HG02642 (cell line): ENCODE data around the gene KRT4.
"Not testable (repeated sequence)": the region's sequence is repeated elsewhere in the genome, so short reads cannot be mapped to it uniquely, and the experiment has no call there.

Experiments
- ATAC-seq: cut with Tn5 transposase; IDR thresholded peaks from one replicate; pipeline ENCODE4 v1.9.1; 2021; ENCODE audit warnings: mild to moderate bottlenecking; ENCODE audit not compliant: unreplicated experiment, poor library complexity

The KRT4 gene

DNA sequence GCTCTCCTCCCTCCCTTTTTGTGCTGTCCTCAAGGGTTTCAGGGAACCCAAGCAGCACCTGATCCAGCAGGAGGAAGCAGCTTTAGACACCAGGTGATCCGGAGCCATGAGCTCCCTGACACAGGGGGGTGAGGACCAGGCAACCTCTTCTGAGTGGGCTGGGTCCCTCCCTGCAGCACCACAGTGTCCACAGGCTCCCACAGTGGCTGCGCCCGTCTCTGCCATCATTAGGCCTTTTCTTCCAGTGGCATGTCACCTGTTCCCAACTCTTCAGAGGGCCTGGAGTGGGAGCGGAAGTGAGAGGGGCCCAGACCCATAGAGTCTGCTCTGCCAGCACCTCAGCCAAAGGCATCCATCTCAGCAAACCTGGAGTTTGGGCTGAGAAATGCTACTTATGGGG lies 36.4 kb downstream of the KRT4 start:
- no peak for ATAC-seq

DNA sequence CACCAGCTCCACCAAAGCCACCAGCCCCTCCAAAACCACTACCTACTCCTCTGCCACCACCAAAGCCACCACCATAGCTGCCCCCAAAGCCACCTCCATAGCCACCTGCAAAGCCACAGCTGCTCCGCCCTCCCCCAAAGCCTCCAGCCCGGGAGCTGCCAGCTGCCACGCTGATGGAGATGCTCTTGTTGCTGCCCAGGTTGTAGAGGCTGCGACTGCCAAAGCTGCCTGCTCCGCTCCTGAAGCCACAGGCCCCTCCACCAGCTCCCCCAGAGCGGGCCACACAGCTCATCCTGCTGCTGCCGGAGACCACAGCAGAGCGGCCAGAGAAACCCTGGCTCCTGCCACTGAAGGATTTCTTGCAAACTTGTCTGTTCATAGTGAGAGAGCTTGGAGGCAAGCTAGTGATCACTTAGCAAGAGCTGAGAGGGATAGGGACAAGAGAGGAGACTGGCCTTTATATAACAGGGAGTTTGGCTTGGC lies 37.0 kb downstream of the KRT4 start, which contains the start of gene KRT76:
KRT76 (minus strand) TSS at position 433 of the 483 bp plus-strand sequence; CDS start at position 379, 54 bp downstream.
- no peak for ATAC-seq

DNA sequence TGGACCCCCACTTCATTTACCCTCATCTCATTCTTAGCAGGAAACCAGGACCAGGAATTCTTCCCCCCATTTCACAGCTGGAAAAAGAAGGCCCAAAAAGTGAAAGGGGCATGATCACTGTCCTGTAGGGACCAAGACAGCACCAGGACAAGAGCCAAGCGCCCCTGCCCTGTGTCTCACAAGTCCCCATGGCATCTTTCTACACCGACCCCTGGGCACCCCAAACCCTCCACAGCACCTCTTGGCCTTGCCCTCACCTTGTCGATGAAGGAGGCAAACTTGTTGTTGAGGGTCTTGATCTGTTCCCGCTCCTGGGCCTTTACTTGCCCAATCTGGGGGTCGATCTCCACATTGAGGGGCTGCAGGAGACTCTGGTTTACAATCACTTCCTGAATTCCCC lies 37.5 kb downstream of the KRT4 start:
- no peak for ATAC-seq

DNA sequence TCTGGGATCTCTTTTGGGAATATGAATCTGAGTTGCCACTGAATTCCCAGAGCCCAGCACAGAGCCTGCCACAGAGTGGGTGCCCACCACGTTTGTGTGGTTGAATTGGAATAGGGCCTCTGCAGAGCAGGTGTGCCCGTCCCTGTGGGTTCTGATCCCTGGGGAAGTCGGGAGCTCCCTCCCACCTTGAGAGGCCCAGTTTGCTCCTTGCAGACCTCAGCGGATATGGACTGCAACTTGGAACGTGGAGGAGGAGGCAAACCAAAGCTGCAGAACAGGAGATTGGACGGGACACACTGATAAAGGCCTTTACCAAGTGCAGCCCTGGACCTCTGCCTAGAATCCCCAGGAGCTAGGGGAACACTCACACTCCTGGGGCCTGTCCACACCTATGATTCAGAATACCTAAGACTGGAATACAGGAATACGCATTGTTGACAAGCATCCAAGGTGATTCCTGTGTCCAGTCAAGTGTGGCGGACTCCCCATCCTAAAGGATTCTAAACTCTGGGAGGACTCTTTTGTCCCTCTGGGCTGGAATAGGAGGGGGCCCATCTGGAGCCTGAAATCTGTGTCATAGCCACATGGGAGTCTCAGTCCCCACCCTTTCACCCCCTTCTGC lies 39.2 kb downstream of the KRT4 start:
- ATAC-seq = no peak

DNA sequence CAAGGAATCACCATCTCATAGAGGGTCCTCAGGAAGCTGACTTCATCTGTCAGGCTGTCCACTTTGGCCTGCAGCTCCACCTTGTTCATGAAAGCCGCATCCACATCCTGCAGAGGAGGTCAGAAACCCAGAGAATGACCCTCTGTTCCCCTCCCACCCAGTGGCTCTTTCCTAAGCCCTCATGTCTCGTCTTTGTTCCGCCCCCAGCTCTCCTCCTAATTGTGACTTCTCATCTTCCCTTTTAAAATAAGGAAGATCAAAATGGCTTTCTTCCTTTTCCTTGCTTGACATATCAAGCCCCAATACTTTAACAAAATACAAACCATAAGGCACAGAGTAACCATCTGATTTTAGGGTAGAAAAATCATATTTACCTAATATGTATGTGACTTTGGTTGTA lies 41.1 kb downstream of the KRT4 start:
- no peak for ATAC-seq

DNA sequence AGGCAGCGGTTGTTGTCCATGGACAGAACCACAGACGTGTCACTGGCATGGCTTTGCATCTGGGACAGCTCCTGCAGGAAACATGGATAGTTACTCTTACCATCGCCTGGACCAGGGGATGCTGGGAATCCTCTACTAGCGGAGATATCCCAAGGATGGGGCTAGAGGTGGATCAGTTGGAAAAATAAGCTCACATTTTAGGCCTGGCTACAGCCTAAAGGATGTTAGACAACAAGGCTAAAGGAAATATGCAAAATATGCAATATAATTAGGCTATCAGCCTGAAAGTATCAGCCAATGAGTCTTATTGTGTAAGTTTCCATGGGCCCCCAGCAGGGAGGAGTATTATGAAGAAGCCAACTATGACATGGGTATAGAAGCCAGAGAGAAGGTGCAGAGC lies 41.7 kb downstream of the KRT4 start:
- ATAC-seq = no peak

DNA sequence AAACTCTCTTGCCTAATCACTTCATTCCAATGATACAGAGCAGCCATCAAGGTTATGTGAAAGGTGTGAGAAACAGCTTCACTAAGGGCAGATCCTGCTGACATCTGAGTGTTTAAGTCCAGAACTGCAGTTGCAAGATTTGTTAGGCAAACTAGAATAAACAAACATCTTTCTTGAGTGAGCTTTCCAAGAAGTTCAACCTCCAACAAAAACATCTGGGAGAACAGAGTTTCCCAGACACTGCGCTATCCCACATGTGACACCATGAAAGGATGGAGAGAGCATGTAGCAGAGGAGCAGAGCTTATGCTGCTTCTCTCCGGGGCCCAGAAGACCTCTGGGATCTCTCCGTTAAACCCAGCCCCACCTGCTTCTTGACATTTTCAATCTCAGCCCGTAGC lies 42.4 kb downstream of the KRT4 start:
- ATAC-seq = no peak

DNA sequence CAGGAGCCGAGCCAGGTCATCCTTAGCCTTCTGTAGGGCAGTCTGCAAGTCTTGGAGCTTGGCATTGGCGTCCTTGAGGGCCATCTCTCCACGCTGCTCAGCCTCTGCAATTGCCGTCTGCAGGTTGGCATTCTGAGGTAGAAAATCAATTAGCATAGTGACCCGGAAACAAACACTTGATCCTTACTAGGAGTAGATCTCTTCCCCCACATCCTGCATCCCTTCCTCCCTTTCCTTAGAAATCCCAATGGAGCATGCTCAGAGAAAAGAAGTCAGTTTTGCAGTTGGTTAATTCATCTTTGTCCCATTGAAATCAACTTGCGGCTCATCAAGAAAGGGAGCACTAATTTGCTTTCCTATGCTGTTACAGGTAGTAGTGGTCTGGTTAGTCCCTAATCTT lies 42.8 kb downstream of the KRT4 start:
- ATAC-seq = no peak

DNA sequence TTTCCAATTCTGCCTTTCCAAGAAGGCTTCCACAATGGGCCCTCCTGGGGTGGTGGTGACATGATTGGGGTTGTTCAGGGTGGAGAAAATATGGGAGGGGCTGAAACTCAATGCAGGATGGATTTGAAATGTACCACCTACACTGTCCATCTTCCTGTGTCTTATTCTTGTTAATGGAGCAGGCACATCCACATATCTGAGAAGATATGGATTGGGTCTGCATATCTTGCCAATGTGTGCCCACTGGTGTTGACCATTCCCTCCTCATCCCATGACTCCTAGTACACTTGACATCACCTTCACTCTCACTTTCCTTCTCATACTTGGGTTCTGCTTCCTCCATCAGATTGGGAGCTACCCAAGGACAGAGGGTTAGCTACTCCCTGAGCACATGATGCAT lies 44.0 kb downstream of the KRT4 start:
- no peak for ATAC-seq

DNA sequence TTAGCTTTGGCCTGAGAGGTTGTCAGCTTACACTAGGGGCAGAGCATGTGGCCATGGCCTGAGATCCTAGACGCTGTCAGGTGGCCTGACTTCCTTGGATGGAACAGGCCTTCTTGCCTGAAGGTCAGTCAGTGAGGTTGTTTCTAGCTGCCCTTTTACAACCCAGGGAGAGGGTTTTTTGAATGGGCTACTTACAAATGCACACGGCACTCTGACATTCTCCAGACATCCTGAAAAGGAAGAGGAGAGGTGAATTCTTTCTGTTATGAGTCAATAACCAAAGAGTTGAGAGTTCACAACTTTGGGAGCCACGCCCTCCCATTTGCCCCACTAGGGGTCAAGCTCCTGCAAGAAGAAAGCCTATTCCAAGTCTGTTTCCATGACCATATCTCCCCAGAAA lies 44.6 kb downstream of the KRT4 start:
- ATAC-seq = no peak

DNA sequence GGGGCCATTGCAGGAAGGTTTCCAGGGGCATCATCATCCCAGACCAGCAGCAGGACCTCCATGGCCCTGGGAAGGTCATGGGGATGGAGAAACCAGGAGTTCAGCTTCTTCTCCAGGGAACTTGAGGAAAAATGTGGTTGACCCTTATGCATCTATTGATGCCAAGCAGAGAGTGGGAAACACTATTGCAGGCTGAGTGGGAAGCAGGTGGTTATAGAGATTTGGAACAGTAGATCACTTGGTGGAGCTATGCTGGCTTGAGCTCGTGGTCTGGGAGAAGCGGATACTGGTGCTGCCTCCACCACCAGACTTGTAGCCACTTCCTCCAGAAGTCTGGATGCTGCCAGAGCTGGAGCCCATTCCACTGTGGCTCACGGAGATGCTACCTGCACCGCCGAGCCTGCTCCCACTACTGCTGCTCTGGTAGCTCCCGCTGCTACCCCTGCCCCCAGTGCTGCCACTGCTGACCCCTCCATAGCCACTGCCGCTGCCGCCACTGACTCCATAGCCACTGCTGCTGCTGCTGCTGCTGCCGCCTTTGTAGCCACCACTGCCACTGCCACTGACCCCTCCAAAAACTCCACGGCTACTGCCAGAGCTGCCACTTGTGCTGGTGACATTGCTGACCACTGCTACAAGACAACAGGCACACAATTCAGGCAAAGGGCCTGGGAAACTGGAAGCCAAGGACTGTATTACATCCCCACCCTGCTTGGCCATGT lies 45.3 kb downstream of the KRT4 start:
- ATAC-seq = no peak

DNA sequence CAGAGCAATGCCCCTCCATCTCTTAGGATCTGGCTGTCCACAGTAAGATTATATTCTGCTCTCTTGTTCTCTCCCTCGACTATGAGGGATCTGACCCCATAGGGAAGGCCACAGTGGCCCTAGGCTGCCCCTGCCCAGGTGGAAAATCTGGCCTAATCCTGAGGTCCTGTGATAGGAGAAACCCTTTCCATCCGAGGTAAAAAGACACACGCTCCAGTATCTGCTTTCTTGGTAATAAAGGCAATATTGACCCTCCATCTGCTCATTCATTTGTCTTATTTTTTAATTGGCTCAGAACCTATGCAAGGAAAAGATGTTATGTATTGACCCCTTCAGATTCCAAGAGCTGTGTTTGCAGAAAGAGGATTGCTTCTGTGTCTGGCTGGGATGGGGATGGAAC lies 46.5 kb downstream of the KRT4 start:
- ATAC-seq = no peak

DNA sequence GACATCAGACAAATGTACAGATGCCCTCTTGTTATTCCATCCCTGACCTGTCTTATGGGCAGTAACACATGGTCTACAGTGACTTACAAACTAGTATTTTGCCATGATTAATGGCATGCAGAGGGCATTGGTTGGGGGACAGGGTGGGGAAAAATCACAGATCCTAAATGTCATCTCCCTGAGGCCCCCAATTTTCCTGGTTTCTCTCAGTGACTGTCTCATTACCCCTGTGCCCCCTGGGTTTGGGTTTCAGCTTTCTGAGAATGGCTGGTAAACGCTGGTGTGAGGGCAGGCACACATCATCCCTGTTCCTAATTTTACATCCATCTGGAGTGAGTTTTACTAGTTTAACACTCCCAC lies 46.9 kb downstream of the KRT4 start:
- no peak for ATAC-seq

DNA sequence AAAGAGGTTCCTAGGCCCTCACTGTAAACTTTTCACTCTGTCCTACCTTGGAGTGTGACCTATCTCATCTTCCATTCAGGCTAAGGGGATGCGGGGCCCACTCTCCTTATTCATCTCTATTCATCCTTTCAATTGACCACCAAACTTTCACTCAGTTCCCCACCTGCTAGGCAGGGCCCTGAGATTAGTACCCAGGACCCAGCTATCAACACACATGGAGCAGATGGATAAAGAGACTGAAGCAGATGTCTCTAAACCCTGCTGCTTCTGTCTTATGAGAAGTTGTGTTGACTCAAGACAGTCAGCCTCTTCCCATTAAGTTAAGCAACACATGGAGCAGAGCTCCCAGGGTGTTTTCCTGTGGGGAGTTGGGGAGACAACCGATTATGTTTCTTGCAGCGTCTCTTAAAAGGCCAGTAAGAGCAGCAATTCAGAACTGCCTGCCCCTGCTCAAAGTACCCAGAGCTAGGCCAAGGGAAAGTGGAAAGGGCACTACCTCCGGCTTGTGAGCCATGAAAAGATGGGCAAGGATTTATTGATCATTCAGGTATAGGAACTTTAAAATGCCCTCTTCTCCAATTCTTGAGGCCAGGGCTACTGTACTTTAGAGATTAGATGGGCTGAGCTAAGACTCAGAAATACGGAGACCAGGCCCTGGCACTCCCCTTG lies 47.4 kb downstream of the KRT4 start:
- no peak for ATAC-seq

DNA sequence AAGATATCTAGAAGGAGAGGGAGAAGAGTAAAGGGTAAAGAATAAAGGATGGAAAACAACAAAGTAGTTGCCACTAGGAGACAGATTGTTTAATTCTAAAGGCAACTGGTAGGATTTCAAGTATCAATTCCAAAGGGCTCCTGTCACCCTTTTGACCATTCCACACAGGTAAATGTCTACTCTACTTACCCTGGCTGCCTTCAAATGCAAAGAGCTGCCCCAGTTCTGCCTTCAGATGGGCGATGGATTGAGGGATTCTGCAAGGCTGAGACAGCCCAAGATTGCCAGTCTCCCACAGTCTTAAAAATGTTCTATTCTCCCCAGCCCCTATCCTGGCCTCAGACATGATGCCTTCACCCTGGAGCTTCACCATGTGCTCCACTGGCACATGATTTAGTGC lies 48.2 kb downstream of the KRT4 start:
- ATAC-seq = no peak

DNA sequence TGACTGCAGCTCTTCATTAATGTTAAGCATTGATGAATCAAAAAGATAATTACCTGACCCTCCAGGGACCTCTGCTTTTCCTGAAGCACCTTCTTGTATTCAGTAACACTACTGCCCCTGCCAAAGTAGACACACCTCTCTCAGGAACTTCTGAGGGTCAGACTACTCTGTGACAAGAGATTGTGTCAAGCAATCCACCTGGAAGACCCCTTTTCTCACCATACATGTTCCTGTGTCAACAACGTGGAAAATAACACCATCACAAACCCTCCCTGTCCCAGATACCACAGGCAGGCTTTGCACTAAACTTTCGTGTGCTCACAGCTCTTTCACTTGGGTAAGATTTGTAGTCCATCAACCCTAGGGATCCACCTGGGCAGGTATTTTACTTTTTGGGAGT lies 49.9 kb downstream of the KRT4 start:
- ATAC-seq = no peak

DNA sequence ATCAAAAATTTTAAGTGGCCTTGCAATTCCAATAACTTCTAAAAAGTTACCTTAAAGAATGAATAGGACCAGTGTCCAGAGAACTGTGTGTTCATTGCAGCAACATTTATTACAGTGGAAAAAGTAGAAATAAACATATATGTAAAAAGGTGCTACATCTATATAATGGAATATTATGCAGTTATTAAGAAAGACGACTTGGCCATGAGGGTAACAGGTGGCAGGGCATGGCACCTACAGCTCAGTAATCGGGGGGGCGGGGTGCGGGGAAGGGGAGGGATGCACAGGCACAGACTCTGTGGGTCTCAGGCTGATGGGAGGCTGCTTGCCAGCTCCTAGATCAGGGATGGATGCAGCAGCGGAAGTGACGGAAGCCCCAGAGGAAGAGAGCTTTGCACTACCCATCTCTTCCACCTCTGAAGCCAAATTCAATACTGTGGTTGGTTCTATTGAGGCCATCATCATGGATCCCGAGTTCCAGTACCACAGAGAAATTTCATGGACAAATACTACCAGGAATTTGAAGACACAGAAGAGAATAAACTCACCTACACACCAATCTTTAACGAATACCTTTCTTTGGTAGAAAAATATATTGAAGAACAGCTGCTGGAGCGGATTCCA lies 50.8 kb downstream of the KRT4 start:
- no peak for ATAC-seq

DNA sequence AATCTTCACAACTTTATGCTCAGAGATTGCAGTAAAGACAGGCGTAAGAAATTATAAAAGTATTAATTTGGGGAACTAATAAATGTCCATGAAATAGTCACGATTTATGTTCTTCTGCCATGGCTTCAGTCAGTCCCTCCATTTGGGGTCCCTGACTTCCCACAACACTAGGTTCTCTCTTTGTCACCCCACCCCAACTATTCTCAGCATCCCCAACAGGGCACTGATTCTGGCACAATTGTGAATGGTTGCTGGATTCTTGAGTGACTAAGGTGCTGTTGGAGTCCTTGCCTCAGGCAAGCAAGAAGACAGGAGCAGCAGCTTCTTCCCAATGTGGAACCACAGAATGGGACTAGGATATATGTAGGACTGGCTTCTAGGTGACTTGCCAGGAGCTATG lies 52.1 kb downstream of the KRT4 start:
- ATAC-seq = no peak

DNA sequence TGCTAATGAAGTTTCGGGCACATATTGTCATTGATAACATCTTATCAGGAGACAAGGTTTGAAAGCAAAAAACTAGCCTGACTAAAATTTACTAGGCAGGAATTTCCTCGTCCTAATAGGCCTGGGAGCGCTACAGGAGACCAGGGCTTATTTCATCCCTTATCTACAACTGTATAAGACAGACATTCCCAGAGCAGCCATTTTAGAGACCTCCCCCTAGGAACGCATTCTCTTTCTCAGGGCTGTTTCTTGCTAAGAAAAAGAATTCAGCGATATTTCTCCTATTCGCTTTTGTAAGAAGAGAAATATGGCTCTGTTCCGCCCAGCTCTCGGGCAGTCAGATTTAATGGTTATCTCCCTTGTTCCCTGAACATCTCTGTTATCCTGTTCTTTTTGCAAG lies 52.7 kb downstream of the KRT4 start:
- ATAC-seq = not testable (repeated sequence)

DNA sequence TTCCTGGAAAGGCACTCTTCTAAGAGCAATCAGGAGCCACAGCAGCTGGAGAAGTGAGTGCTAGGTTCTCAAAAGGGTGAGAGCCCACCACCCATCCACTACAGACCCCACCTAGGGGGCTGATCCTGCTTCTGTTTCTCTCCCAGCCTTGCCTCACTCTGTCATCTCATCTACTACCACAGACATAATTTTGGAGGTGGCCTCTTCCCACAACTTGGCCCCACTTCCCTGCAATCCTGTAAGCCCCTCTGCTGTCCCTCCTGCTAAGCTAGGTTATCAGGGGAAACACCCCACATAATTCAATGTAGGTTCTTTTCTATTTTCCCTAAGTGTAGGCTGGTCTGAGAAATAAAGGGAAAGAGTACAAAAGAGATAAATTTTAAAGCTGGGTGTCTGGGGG lies 53.3 kb downstream of the KRT4 start:
- ATAC-seq = no peak

DNA sequence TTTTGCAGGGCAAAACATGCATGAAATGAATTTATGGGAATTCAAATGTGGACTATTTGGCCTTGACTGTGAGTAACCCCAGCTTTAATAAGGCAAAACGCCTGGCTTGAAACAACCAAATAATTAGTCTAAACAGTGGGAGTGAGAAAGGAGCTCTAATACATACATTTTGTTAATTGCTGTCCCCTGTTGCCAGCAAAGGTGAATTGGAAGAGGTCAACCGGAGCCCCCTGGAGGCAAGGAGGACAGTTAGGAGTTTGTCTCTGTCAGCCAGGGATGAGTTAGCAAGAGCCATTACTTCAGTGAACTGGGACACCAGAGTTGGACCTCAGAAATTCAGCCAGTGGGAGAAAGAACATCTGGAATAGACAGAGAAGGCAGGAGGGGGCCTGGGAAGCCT lies 54.2 kb downstream of the KRT4 start:
- no peak for ATAC-seq
